ENCODE data around the gene S1PR1. TPM values are rescaled to one million over a fixed set of nuclear protein-coding genes. Genes with fewer than 3 reads are reported as not detected.

S1PR1 gene
- total RNA-seq, 1 donor from 2014 or later: not detected

GRCh38 chr1:101191049-101191448 is 45.8 kb upstream of the S1PR1 start:
- no peaks in the 10 kb centered on the region for H3K9me3 Mint-ChIP-seq (ENCODE audit: unreplicated experiment)
- no peak for TF ChIP-seq CTCF (IDR thresholded peaks at IDR 0.05)
- no peak overlapping the region for H3K4me3 Mint-ChIP-seq (ENCODE audit: unreplicated experiment)
- no peaks in the 10 kb centered on the region for H3K36me3 Mint-ChIP-seq (ENCODE audit: unreplicated experiment)
- peaks cover 12% of the 10 kb centered on the region for H3K27me3 Mint-ChIP-seq (ENCODE audit: unreplicated experiment)
- H3K4me1 Mint-ChIP-seq (ENCODE audit: unreplicated experiment): no peaks in the 10 kb centered on the region
- no peak for DNase-seq (ENCODE audit: extremely low spot score, unreplicated experiment)
- no peak overlapping the region for H3K27ac Mint-ChIP-seq (ENCODE audit: unreplicated experiment)

- H3K27ac Mint-ChIP-seq (ENCODE audit: unreplicated experiment): no peak overlapping the region
- H3K27me3 Mint-ChIP-seq (ENCODE audit: unreplicated experiment): peaks cover 12% of the 10 kb centered on the region
Measured at GRCh38 chr1:101193733-101194169, 43.1 kb upstream of the S1PR1 start.

GRCh38 chr1:101194746-101195145 is 42.1 kb upstream of the S1PR1 start:
- H3K4me3 Mint-ChIP-seq (ENCODE audit: unreplicated experiment): no peak overlapping the region
- no peaks in the 10 kb centered on the region for H3K9me3 Mint-ChIP-seq (ENCODE audit: unreplicated experiment)
- peaks cover 12% of the 10 kb centered on the region for H3K27me3 Mint-ChIP-seq (ENCODE audit: unreplicated experiment)
- DNase-seq (ENCODE audit: extremely low spot score, unreplicated experiment): no peak
- no peak for TF ChIP-seq CTCF (IDR thresholded peaks at IDR 0.05)
- no peaks in the 10 kb centered on the region for H3K36me3 Mint-ChIP-seq (ENCODE audit: unreplicated experiment)
- no peaks in the 10 kb centered on the region for H3K4me1 Mint-ChIP-seq (ENCODE audit: unreplicated experiment)
- no peak overlapping the region for H3K27ac Mint-ChIP-seq (ENCODE audit: unreplicated experiment)

More at GRCh38 chr1:101193733-101194169, 43.1 kb upstream of the S1PR1 start:
- Mint-ChIP-seq H3K36me3 (ENCODE audit: unreplicated experiment) (no peaks in the 10 kb centered on the region), H3K4me1 (ENCODE audit: unreplicated experiment) (no peaks in the 10 kb centered on the region), H3K9me3 (ENCODE audit: unreplicated experiment) (no peaks in the 10 kb centered on the region), H3K4me3 (ENCODE audit: unreplicated experiment) (no peak overlapping the region)
- DNase-seq (ENCODE audit: extremely low spot score, unreplicated experiment): no peak
- no peak for TF ChIP-seq CTCF (IDR thresholded peaks at IDR 0.05)

GRCh38 chr1:101196668-101197067 is 40.2 kb upstream of the S1PR1 start:
- no peaks in the 10 kb centered on the region for H3K36me3 Mint-ChIP-seq (ENCODE audit: unreplicated experiment)
- H3K9me3 Mint-ChIP-seq (ENCODE audit: unreplicated experiment): no peaks in the 10 kb centered on the region
- H3K27ac Mint-ChIP-seq (ENCODE audit: unreplicated experiment): no peak overlapping the region
- H3K4me3 Mint-ChIP-seq (ENCODE audit: unreplicated experiment): no peak overlapping the region
- peaks cover 5% of the 10 kb centered on the region for H3K4me1 Mint-ChIP-seq (ENCODE audit: unreplicated experiment)
- no peak for TF ChIP-seq CTCF (IDR thresholded peaks at IDR 0.05)
- DNase-seq (ENCODE audit: extremely low spot score, unreplicated experiment): no peak
- peaks cover 7% of the 10 kb centered on the region for H3K27me3 Mint-ChIP-seq (ENCODE audit: unreplicated experiment)

GRCh38 chr1:101198842-101199636 is 37.8 kb upstream of the S1PR1 start:
- Mint-ChIP-seq H3K9me3 (ENCODE audit: unreplicated experiment) (no peaks in the 10 kb centered on the region), H3K4me3 (ENCODE audit: unreplicated experiment) (no peak overlapping the region), H3K36me3 (ENCODE audit: unreplicated experiment) (no peaks in the 10 kb centered on the region), H3K27me3 (ENCODE audit: unreplicated experiment) (no peaks in the 10 kb centered on the region), H3K27ac (ENCODE audit: unreplicated experiment) (no peak overlapping the region), H3K4me1 (ENCODE audit: unreplicated experiment) (peaks cover 5% of the 10 kb centered on the region)
- no peak for DNase-seq (ENCODE audit: extremely low spot score, unreplicated experiment)
- no peak for TF ChIP-seq CTCF (IDR thresholded peaks at IDR 0.05)
